BLaER1 (cell line): ENCODE measurements around the gene CCDC69.

Experiments used
- H3K27ac ChIP-seq: shearing (Covaris generic); formaldehyde crosslinking; 2 replicates; pipeline ENCODE4 v1.8.1; 2022
- H3K27me3 ChIP-seq: shearing (Covaris generic); formaldehyde crosslinking; 2 replicates; pipeline ENCODE4 v1.8.1; 2022
- H3K36me3 ChIP-seq: shearing (Covaris generic); formaldehyde crosslinking; 2 replicates; pipeline ENCODE4 v1.8.1; 2022
- H3K4me1 ChIP-seq: shearing (Covaris generic); formaldehyde crosslinking; 2 replicates; pipeline ENCODE4 v1.8.1; 2022
- H3K4me2 ChIP-seq: shearing (Covaris generic); formaldehyde crosslinking; 2 replicates; pipeline ENCODE4 v1.8.1; 2022
- H3K4me3 ChIP-seq: shearing (Covaris generic); formaldehyde crosslinking; 2 replicates; pipeline ENCODE4 v1.8.1; 2022
- H3K9ac ChIP-seq: shearing (Covaris generic); formaldehyde crosslinking; 2 replicates; pipeline ENCODE4 v1.8.1; 2022
- H3K9me3 ChIP-seq: shearing (Covaris generic); formaldehyde crosslinking; 2 replicates; pipeline ENCODE4 v1.8.1; 2022
- H4K20me1 ChIP-seq: shearing (Covaris generic); formaldehyde crosslinking; 2 replicates; pipeline ENCODE4 v1.8.1; 2022
- Cebpa-rat ChIP-seq: shearing (Covaris generic); IDR thresholded peaks from 2 replicates; pipeline ENCODE4 v1.8.1; 2022

CCDC69 gene

GRCh38 chr5:151174612-151175101, 49.2 kb downstream of the CCDC69 start:
- H3K27me3 ChIP-seq: no peaks in the 10 kb centered on the region
- no peaks in the 10 kb centered on the region for H3K4me1 ChIP-seq
- no peak overlapping the region for H3K9ac ChIP-seq
- no peak overlapping the region for H3K27ac ChIP-seq
- H3K4me2 ChIP-seq: no peak overlapping the region
- no peak overlapping the region for H3K4me3 ChIP-seq
- TF ChIP-seq Cebpa-rat: no peak
- no peaks in the 10 kb centered on the region for H3K9me3 ChIP-seq
- H4K20me1 ChIP-seq: no peaks in the 10 kb centered on the region
- peaks cover 37% of the 10 kb centered on the region for H3K36me3 ChIP-seq

- Histone ChIP-seq H3K9me3 (no peaks in the 10 kb centered on the region), H3K9ac (no peak overlapping the region), H3K4me3 (no peak overlapping the region), H3K36me3 (peaks cover 30% of the 10 kb centered on the region), H3K4me1 (no peaks in the 10 kb centered on the region), H3K27ac (no peak overlapping the region), H4K20me1 (no peaks in the 10 kb centered on the region), H3K4me2 (no peak overlapping the region), H3K27me3 (no peaks in the 10 kb centered on the region)
- TF ChIP-seq Cebpa-rat: no peak
Observed at GRCh38 chr5:151173711-151174611, 49.9 kb downstream of the CCDC69 start.

GRCh38 chr5:151171529-151171928, 52.4 kb downstream of the CCDC69 start:
- Histone ChIP-seq H3K27me3 (no peaks in the 10 kb centered on the region), H3K9me3 (peaks cover 5% of the 10 kb centered on the region; the same call in 1 of the 2 replicates), H3K4me2 (no peak overlapping the region), H3K27ac (no peak overlapping the region), H3K36me3 (peaks cover 11% of the 10 kb centered on the region; the same call in 1 of the 2 replicates), H3K4me3 (no peak overlapping the region), H3K9ac (no peak overlapping the region), H3K4me1 (no peaks in the 10 kb centered on the region), H4K20me1 (no peaks in the 10 kb centered on the region)
- TF ChIP-seq Cebpa-rat: no peak

- no peak overlapping the region for H3K27ac ChIP-seq
- H3K9ac ChIP-seq: no peak overlapping the region
- no peaks in the 10 kb centered on the region for H3K27me3 ChIP-seq
- no peaks in the 10 kb centered on the region for H3K36me3 ChIP-seq
- H3K4me3 ChIP-seq: no peak overlapping the region
- H3K4me2 ChIP-seq: no peak overlapping the region
- H3K9me3 ChIP-seq: peaks cover 5% of the 10 kb centered on the region; the same call in 1 of the 2 replicates
- TF ChIP-seq Cebpa-rat: no peak
- no peaks in the 10 kb centered on the region for H4K20me1 ChIP-seq
- peaks cover 8% of the 10 kb centered on the region for H3K4me1 ChIP-seq
Observed at GRCh38 chr5:151168602-151169344, 55.1 kb downstream of the CCDC69 start.

- no peaks in the 10 kb centered on the region for H4K20me1 ChIP-seq
- no peak overlapping the region for H3K4me2 ChIP-seq
- no peaks in the 10 kb centered on the region for H3K27me3 ChIP-seq
- no peak overlapping the region for H3K27ac ChIP-seq
- no peak overlapping the region for H3K9ac ChIP-seq
- H3K4me3 ChIP-seq: no peak overlapping the region
- H3K4me1 ChIP-seq: peaks cover 8% of the 10 kb centered on the region
- no peak for TF ChIP-seq Cebpa-rat
- no peaks in the 10 kb centered on the region for H3K36me3 ChIP-seq
- H3K9me3 ChIP-seq: peaks cover 5% of the 10 kb centered on the region; the same call in 1 of the 2 replicates
Observed at GRCh38 chr5:151167022-151167421, 56.9 kb downstream of the CCDC69 start.

- Histone ChIP-seq H3K9me3 (peaks cover 5% of the 10 kb centered on the region; the same call in 1 of the 2 replicates), H3K27me3 (no peaks in the 10 kb centered on the region), H4K20me1 (no peaks in the 10 kb centered on the region), H3K4me1 (peaks cover 8% of the 10 kb centered on the region), H3K4me3 (no peak overlapping the region), H3K4me2 (0 out of 2 replicates have a peak overlapping the region, but pooled peaks have one; percentile 10), H3K9ac (0 out of 2 replicates have a peak overlapping the region, but pooled peaks have one; percentile 15), H3K27ac (no peak overlapping the region), H3K36me3 (no peaks in the 10 kb centered on the region)
- no peak for TF ChIP-seq Cebpa-rat
Observed at GRCh38 chr5:151164687-151165392, 59.1 kb downstream of the CCDC69 start.

- no peaks in the 10 kb centered on the region for H4K20me1 ChIP-seq
- H3K36me3 ChIP-seq: no peaks in the 10 kb centered on the region
- no peaks in the 10 kb centered on the region for H3K27me3 ChIP-seq
- TF ChIP-seq Cebpa-rat: no peak
- no peak overlapping the region for H3K4me3 ChIP-seq
- no peak overlapping the region for H3K27ac ChIP-seq
- H3K4me1 ChIP-seq: peaks cover 20% of the 10 kb centered on the region
- H3K9ac ChIP-seq: no peak overlapping the region
- H3K9me3 ChIP-seq: peaks cover 5% of the 10 kb centered on the region; the same call in 1 of the 2 replicates
- no peak overlapping the region for H3K4me2 ChIP-seq
Observed at GRCh38 chr5:151162776-151163175, 61.1 kb downstream of the CCDC69 start.

- H3K4me2 ChIP-seq: no peak overlapping the region
Observed at GRCh38 chr5:151159649-151160373, 64.1 kb downstream of the CCDC69 start.

GRCh38 chr5:151158287-151158661, 65.6 kb downstream of the CCDC69 start:
- no peaks in the 10 kb centered on the region for H3K27me3 ChIP-seq
- H3K4me1 ChIP-seq: peaks cover 51% of the 10 kb centered on the region
- H4K20me1 ChIP-seq: no peaks in the 10 kb centered on the region
- H3K27ac ChIP-seq: 0 out of 2 replicates have a peak overlapping the region, but pooled peaks have one; percentile 82
- no peak for TF ChIP-seq Cebpa-rat
- H3K9ac ChIP-seq: peak overlapping the region; percentile 85
- no peaks in the 10 kb centered on the region for H3K9me3 ChIP-seq
- peak overlapping the region; percentile 98 for H3K4me2 ChIP-seq
- H3K4me3 ChIP-seq: peak overlapping the region; percentile 86
- H3K36me3 ChIP-seq: no peaks in the 10 kb centered on the region

More at GRCh38 chr5:151159649-151160373, 64.1 kb downstream of the CCDC69 start:
- Histone ChIP-seq H3K27ac (no peak overlapping the region), H3K4me3 (no peak overlapping the region), H3K27me3 (no peaks in the 10 kb centered on the region), H3K4me1 (peaks cover 42% of the 10 kb centered on the region), H3K9me3 (no peaks in the 10 kb centered on the region), H4K20me1 (no peaks in the 10 kb centered on the region), H3K9ac (no peak overlapping the region), H3K36me3 (no peaks in the 10 kb centered on the region)
- no peak for TF ChIP-seq Cebpa-rat
